ENCODE data around the gene PITPNB.

The PITPNB gene

DNA sequence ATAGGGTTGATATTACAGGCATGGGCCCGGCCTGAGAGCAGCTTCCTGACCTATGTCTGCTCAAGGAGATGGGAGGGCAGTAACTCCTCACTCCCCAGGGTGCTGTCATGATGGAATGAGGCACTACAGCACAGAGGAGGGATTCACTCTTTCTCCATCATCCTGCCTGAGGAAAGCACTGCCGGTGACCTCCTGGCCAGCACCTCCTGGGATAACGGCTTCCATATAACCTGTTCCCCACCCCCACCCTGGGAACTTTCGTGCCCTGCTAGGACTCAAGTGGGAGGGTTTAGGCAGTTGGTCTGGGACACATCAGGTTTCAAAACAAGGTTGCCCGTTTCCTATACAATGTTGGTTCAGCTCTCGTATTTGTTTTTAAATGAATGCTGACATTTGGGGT lies 74.8 kb downstream of the PITPNB start:
- Histone ChIP-seq H3K79me2 (ENCODE audit: insufficient read depth, low read length) (no peaks in the 10 kb centered on the region), H4K20me1 (ENCODE audit: insufficient read depth, low read length) (no peaks in the 10 kb centered on the region), H3K4me2 (ENCODE audit: insufficient read depth, low read length) (no peak overlapping the region), H3K27ac (ENCODE audit: low read length) (no peak overlapping the region), H3K4me1 (ENCODE audit: insufficient read depth, low read length) (no peaks in the 10 kb centered on the region), H3K4me3 (ENCODE audit: low read depth in 1 of 2, low read length in 2 of 2) (no peak overlapping the region), H3K27me3 (ENCODE audit: insufficient read depth, low read length, poor library complexity) (no peaks in the 10 kb centered on the region), H3K36me3 (ENCODE audit: insufficient read depth, low read length) (peaks cover 19% of the 10 kb centered on the region), H3K9me3 (ENCODE audit: insufficient read depth, low read length, severe bottlenecking) (no peaks in the 10 kb centered on the region), H2AFZ (ENCODE audit: low read depth, low read length) (no peak overlapping the region), H3K9ac (ENCODE audit: low read depth, low read length) (no peak overlapping the region)
- no peak for DNase-seq
- ATAC-seq (ENCODE audit: insufficient read depth, low read depth), result no peak
- no peak for TF ChIP-seq EZH2 (IDR thresholded peaks at IDR 0.05; ENCODE audit: borderline replicate concordance, low read depth, low read length, severe bottlenecking)
- TF ChIP-seq, protein P1, sequence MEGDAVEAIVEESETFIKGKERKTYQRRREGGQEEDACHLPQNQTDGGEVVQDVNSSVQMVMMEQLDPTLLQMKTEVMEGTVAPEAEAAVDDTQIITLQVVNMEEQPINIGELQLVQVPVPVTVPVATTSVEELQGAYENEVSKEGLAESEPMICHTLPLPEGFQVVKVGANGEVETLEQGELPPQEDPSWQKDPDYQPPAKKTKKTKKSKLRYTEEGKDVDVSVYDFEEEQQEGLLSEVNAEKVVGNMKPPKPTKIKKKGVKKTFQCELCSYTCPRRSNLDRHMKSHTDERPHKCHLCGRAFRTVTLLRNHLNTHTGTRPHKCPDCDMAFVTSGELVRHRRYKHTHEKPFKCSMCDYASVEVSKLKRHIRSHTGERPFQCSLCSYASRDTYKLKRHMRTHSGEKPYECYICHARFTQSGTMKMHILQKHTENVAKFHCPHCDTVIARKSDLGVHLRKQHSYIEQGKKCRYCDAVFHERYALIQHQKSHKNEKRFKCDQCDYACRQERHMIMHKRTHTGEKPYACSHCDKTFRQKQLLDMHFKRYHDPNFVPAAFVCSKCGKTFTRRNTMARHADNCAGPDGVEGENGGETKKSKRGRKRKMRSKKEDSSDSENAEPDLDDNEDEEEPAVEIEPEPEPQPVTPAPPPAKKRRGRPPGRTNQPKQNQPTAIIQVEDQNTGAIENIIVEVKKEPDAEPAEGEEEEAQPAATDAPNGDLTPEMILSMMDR (IDR thresholded peaks at IDR 0.05; ENCODE audit: borderline replicate concordance, extremely low read depth, low read length, poor library complexity, severe bottlenecking), result no peak

DNA sequence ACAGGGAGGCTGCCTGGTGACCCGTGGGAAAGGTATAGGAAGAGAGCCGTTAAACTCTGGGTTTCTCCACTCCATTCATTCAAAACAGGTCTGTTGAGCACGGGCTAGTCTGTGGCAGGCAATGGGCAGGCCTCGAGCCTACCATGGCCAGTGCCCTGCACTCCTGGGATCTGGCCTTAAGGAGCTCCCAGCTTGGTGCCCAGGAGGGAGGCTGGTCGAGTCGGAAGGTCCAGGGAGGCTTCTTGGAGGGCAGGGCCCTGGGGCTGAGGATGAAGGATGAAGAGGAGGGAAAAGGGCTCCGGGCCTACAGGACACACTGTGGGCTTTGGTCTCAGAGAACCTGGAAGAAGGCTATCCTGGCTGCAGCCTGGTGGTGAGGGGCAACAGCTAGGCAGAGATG lies 75.6 kb downstream of the PITPNB start:
- TF ChIP-seq EZH2 (IDR thresholded peaks at IDR 0.05; ENCODE audit: borderline replicate concordance, low read depth, low read length, severe bottlenecking), result no peak
- TF ChIP-seq, protein P1 (IDR thresholded peaks at IDR 0.05; ENCODE audit: borderline replicate concordance, extremely low read depth, low read length, poor library complexity, severe bottlenecking), result no peak
- ATAC-seq (ENCODE audit: insufficient read depth, low read depth), result no peak
- Histone ChIP-seq H3K79me2 (ENCODE audit: insufficient read depth, low read length) (no peaks in the 10 kb centered on the region), H3K36me3 (ENCODE audit: insufficient read depth, low read length) (peaks cover 13% of the 10 kb centered on the region), H3K4me1 (ENCODE audit: insufficient read depth, low read length) (no peaks in the 10 kb centered on the region), H4K20me1 (ENCODE audit: insufficient read depth, low read length) (no peaks in the 10 kb centered on the region), H2AFZ (ENCODE audit: low read depth, low read length) (no peak overlapping the region), H3K9ac (ENCODE audit: low read depth, low read length) (no peak overlapping the region), H3K27ac (ENCODE audit: low read length) (no peak overlapping the region), H3K4me2 (ENCODE audit: insufficient read depth, low read length) (no peak overlapping the region), H3K9me3 (ENCODE audit: insufficient read depth, low read length, severe bottlenecking) (no peaks in the 10 kb centered on the region), H3K4me3 (ENCODE audit: low read depth in 1 of 2, low read length in 2 of 2) (no peak overlapping the region), H3K27me3 (ENCODE audit: insufficient read depth, low read length, poor library complexity) (no peaks in the 10 kb centered on the region)
- no peak for DNase-seq

DNA sequence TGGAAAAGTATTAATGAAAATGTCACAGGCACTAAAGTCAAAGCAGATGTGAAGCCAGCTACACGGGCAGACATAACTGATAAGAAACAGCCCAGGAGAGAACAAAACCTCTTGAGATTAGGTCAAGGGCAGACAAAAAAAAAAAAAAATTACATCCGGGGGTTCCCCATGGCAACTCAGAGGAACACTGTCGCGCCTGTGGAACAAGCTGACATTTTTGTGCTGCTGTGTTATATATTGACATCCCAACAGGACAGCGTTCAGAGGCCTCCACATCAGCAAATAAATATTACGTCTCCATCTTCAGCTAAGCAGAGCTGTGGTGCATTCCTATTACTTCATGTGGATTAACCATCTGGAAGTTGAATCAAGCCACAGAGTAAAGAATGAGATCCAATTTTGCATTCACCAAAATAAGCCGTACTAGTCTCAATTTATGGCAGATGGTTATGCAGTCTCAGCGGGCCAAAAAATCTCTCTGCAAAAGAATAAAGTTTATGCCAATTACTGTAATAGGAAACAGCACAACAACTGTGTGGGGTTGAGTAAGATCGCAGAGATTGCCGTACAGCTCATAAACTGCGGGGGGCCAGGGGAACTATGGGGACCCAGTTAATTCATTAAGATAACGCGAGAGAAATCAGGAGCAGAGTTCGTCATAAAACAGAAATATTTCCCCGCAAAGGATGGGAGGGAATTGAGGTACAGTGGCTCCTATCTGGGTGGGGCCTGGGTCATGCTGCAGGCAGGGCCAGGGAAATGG lies 76.2 kb downstream of the PITPNB start:
- Histone ChIP-seq H3K27me3 (ENCODE audit: insufficient read depth, low read length, poor library complexity) (no peaks in the 10 kb centered on the region), H3K9ac (ENCODE audit: low read depth, low read length) (no peak overlapping the region), H4K20me1 (ENCODE audit: insufficient read depth, low read length) (no peaks in the 10 kb centered on the region), H3K36me3 (ENCODE audit: insufficient read depth, low read length) (peaks cover 7% of the 10 kb centered on the region; the same call in 1 of the 2 replicates), H3K79me2 (ENCODE audit: insufficient read depth, low read length) (no peaks in the 10 kb centered on the region), H3K9me3 (ENCODE audit: insufficient read depth, low read length, severe bottlenecking) (no peaks in the 10 kb centered on the region), H3K4me1 (ENCODE audit: insufficient read depth, low read length) (no peaks in the 10 kb centered on the region), H3K4me3 (ENCODE audit: low read depth in 1 of 2, low read length in 2 of 2) (no peak overlapping the region), H2AFZ (ENCODE audit: low read depth, low read length) (no peak overlapping the region), H3K4me2 (ENCODE audit: insufficient read depth, low read length) (no peak overlapping the region), H3K27ac (ENCODE audit: low read length) (no peak overlapping the region)
- ATAC-seq (ENCODE audit: insufficient read depth, low read depth), result no peak
- no peak for DNase-seq
- TF ChIP-seq EZH2 (IDR thresholded peaks at IDR 0.05; ENCODE audit: borderline replicate concordance, low read depth, low read length, severe bottlenecking), result no peak
- TF ChIP-seq, protein P1 (IDR thresholded peaks at IDR 0.05; ENCODE audit: borderline replicate concordance, extremely low read depth, low read length, poor library complexity, severe bottlenecking), result no peak

Measured in DND-41 (cell line).